ENCODE data around the gene HERPUD1. TPM values are rescaled to one million over a fixed set of nuclear protein-coding genes. Genes with fewer than 3 reads are reported as not detected.
A peak's percentile ranks its signal among the peaks of the same experiment; 100 is the strongest.
"Not testable (repeated sequence)": the region's sequence is repeated elsewhere in the genome, so short reads cannot be mapped to it uniquely, and the experiment has no call there.

The HERPUD1 gene, protein sequence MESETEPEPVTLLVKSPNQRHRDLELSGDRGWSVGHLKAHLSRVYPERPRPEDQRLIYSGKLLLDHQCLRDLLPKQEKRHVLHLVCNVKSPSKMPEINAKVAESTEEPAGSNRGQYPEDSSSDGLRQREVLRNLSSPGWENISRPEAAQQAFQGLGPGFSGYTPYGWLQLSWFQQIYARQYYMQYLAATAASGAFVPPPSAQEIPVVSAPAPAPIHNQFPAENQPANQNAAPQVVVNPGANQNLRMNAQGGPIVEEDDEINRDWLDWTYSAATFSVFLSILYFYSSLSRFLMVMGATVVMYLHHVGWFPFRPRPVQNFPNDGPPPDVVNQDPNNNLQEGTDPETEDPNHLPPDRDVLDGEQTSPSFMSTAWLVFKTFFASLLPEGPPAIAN
- total RNA-seq (2014; rRNA removed; shearing (Covaris generic)): 27.1 and 30.1 TPM in 2 replicates

GRCh38 chr16:56931892-56932720, at the start of gene HERPUD1:
Gene HERPUD1, plus strand, starts transcription at chr16:56932142. Its CDS starts 103 bp downstream, at chr16:56932245.
- peak; percentile 99 for DNase-seq
- Histone ChIP-seq H3K4me3 (ENCODE audit: insufficient read depth, low read depth, low read length) (peak within 1 kb of the TSS; percentile 92), H3K36me3 (replicated peaks; ENCODE audit: control insufficient read depth, insufficient read depth, low read length) (peaks cover 11% of the 10 kb centered on the region), H3K27me3 (ENCODE audit: control insufficient read depth, insufficient read depth, low read length) (no peaks in the 10 kb centered on the region)

DNA sequence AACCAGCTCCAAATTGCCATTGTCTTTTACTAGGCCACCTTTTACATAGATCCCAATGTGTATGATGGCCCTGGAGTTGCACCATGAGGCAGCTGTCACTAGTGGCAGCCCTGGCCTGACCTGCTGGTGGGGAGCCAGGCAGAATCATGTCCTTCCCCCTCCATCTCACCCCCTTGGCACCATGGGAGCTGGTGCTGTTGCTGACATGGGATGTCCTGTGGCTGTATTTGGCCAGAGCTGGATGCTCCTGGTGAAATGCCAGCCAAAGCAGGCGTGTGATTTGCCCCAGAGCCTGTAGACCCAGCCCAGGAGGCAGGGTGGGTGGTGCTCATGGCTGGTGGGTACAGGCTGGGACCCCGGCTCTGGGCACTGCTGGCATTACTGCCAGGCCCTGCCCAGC, 48.4 kb upstream of the HERPUD1 start:
- Histone ChIP-seq H3K27me3 (ENCODE audit: control insufficient read depth, insufficient read depth, low read length) (no peaks in the 10 kb centered on the region), H3K4me3 (ENCODE audit: insufficient read depth, low read depth, low read length) (no peak overlapping the region), H3K36me3 (replicated peaks; ENCODE audit: control insufficient read depth, insufficient read depth, low read length) (no peaks in the 10 kb centered on the region)
- no peak for DNase-seq

- Histone ChIP-seq H3K27me3 (ENCODE audit: control insufficient read depth, insufficient read depth, low read length) (no peaks in the 10 kb centered on the region), H3K4me3 (ENCODE audit: insufficient read depth, low read depth, low read length) (no peak overlapping the region), H3K36me3 (replicated peaks; ENCODE audit: control insufficient read depth, insufficient read depth, low read length) (no peaks in the 10 kb centered on the region)
- no peak for DNase-seq
Measured at GRCh38 chr16:56884026-56884582, 47.8 kb upstream of the HERPUD1 start.

- not testable (repeated sequence) for H3K36me3 ChIP-seq (replicated peaks; ENCODE audit: control insufficient read depth, insufficient read depth, low read length); DNase-seq; H3K4me3 ChIP-seq (ENCODE audit: insufficient read depth, low read depth, low read length); H3K27me3 ChIP-seq (ENCODE audit: control insufficient read depth, insufficient read depth, low read length)
Measured at GRCh38 chr16:56884929-56885328, 47.0 kb upstream of the HERPUD1 start.

DNA sequence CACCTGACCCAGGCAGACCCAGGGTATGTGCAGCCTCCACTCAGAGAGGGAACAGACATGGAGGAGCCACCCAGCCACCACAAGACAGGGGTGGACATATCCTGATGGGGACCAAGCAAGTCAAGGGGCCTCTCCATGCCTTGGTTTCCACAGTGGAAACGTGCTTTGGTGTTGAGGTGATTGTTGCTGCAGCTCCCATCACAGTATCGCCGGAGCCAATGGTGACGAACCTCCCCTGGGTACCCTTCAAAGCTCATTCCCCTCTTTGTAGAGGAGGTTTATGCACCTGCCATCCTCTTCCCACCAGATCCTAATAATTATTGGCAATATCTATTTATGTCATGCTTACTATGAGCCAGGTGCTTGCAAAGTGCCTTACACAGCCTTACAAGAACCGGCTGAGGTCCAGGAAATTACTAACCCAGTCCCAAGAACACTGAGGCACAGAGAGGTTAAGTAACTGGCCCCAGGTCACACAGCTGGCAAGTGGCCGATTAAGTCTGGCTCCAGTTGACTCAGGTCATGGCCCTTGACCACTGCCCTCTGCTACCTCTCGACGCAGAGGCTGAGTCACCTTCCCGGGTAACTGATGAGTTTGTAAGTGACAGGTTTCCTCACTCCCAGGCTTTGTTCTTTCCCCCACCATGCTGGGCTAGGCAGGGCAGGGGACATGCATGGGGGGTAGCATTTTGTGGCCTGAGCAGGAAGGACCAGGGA, 46.3 kb upstream of the HERPUD1 start:
- no peaks in the 10 kb centered on the region for H3K36me3 ChIP-seq (replicated peaks; ENCODE audit: control insufficient read depth, insufficient read depth, low read length)
- H3K27me3 ChIP-seq (ENCODE audit: control insufficient read depth, insufficient read depth, low read length): no peaks in the 10 kb centered on the region
- DNase-seq: no peak
- no peak overlapping the region for H3K4me3 ChIP-seq (ENCODE audit: insufficient read depth, low read depth, low read length)

GRCh38 chr16:56886296-56886695, 45.6 kb upstream of the HERPUD1 start:
- no peak overlapping the region for H3K4me3 ChIP-seq (ENCODE audit: insufficient read depth, low read depth, low read length)
- no peaks in the 10 kb centered on the region for H3K27me3 ChIP-seq (ENCODE audit: control insufficient read depth, insufficient read depth, low read length)
- DNase-seq: no peak
- no peaks in the 10 kb centered on the region for H3K36me3 ChIP-seq (replicated peaks; ENCODE audit: control insufficient read depth, insufficient read depth, low read length)

GRCh38 chr16:56886826-56887225, 45.1 kb upstream of the HERPUD1 start:
- Histone ChIP-seq H3K36me3 (replicated peaks; ENCODE audit: control insufficient read depth, insufficient read depth, low read length) (no peaks in the 10 kb centered on the region), H3K27me3 (ENCODE audit: control insufficient read depth, insufficient read depth, low read length) (no peaks in the 10 kb centered on the region), H3K4me3 (ENCODE audit: insufficient read depth, low read depth, low read length) (no peak overlapping the region)
- DNase-seq: no peak

- H3K27me3 ChIP-seq (ENCODE audit: control insufficient read depth, insufficient read depth, low read length): no peaks in the 10 kb centered on the region
- H3K4me3 ChIP-seq (ENCODE audit: insufficient read depth, low read depth, low read length): no peak overlapping the region
- H3K36me3 ChIP-seq (replicated peaks; ENCODE audit: control insufficient read depth, insufficient read depth, low read length): no peaks in the 10 kb centered on the region
- no peak for DNase-seq
Measured at GRCh38 chr16:56888806-56889205, 43.1 kb upstream of the HERPUD1 start.

GRCh38 chr16:56889206-56889605, 42.7 kb upstream of the HERPUD1 start:
- no peak overlapping the region for H3K4me3 ChIP-seq (ENCODE audit: insufficient read depth, low read depth, low read length)
- H3K27me3 ChIP-seq (ENCODE audit: control insufficient read depth, insufficient read depth, low read length): no peaks in the 10 kb centered on the region
- H3K36me3 ChIP-seq (replicated peaks; ENCODE audit: control insufficient read depth, insufficient read depth, low read length): no peaks in the 10 kb centered on the region
- no peak for DNase-seq

DNA sequence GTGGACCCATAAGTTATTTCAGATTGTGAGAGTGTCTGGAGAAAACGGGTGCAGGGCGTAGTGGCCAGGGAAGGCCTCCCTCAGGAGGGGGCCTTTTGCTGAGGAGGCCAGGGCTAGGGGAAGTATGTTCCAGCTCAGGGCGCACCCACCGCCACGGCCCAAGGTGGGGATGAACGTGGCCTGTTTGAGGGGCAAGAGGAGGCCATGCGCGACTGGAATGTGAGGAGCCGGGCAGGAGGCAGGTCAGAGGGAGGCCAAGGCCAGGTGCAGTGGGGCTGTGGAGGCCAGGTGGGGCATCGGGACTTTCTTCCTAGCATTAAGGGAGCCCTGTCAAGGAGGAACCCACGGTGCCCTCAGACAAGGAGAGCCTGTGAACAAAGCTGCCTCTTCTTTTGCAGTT, 40.3 kb upstream of the HERPUD1 start:
- no peak for DNase-seq
- H3K4me3 ChIP-seq (ENCODE audit: insufficient read depth, low read depth, low read length): no peak overlapping the region
- no peaks in the 10 kb centered on the region for H3K36me3 ChIP-seq (replicated peaks; ENCODE audit: control insufficient read depth, insufficient read depth, low read length)
- H3K27me3 ChIP-seq (ENCODE audit: control insufficient read depth, insufficient read depth, low read length): no peaks in the 10 kb centered on the region

DNA sequence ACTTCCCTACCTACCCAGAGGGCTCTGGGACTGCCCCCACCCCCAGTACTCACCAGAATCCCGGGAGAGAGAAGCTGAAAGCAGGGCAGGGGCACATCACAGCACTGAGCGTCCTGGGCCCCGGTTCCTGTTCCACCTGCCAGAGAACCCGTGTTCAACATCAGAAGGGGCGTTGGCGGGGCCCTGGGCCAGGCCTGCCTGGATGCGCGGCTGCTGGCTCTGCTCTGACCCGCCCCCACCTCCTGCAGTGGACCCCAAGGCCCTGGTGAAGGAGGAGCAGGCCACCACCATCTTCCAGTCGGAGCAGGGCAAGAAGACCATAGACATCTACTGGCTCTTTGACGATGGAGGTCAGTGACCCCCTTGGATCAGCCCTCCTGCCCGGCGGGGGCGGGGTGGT, 39.2 kb upstream of the HERPUD1 start:
- no peak for DNase-seq
- no peaks in the 10 kb centered on the region for H3K36me3 ChIP-seq (replicated peaks; ENCODE audit: control insufficient read depth, insufficient read depth, low read length)
- H3K4me3 ChIP-seq (ENCODE audit: insufficient read depth, low read depth, low read length): no peak overlapping the region
- H3K27me3 ChIP-seq (ENCODE audit: control insufficient read depth, insufficient read depth, low read length): no peaks in the 10 kb centered on the region

GRCh38 chr16:56894331-56894917, 37.5 kb upstream of the HERPUD1 start:
- H3K36me3 ChIP-seq (replicated peaks; ENCODE audit: control insufficient read depth, insufficient read depth, low read length): no peaks in the 10 kb centered on the region
- no peak overlapping the region for H3K4me3 ChIP-seq (ENCODE audit: insufficient read depth, low read depth, low read length)

DNA sequence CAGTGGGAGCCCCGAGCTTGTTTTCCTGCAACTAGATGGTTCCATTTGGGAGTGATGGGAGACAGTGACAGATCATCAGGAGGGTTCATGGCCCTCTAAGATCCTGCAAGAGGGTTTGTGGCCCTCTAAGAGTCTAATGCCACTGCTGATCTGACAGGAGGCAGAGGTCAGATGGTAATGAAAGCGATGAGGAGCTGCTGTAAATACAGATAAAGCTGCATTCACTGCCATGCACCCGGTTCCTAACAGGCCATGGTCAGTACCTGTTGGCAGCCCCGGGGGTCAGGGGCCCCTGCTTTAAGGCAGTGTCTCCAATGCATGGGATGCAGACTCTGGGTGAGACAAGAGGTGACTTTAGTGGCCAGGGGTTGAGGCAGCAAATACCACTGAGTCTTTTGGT, 36.1 kb upstream of the HERPUD1 start:
- DNase-seq: no peak
- Histone ChIP-seq H3K4me3 (ENCODE audit: insufficient read depth, low read depth, low read length) (no peak overlapping the region), H3K36me3 (replicated peaks; ENCODE audit: control insufficient read depth, insufficient read depth, low read length) (no peaks in the 10 kb centered on the region), H3K27me3 (ENCODE audit: control insufficient read depth, insufficient read depth, low read length) (no peaks in the 10 kb centered on the region)

More at GRCh38 chr16:56894331-56894917, 37.5 kb upstream of the HERPUD1 start:
- no peak for DNase-seq
- no peaks in the 10 kb centered on the region for H3K27me3 ChIP-seq (ENCODE audit: control insufficient read depth, insufficient read depth, low read length)

- no peak overlapping the region for H3K4me3 ChIP-seq (ENCODE audit: insufficient read depth, low read depth, low read length)
- H3K36me3 ChIP-seq (replicated peaks; ENCODE audit: control insufficient read depth, insufficient read depth, low read length): no peaks in the 10 kb centered on the region
- no peaks in the 10 kb centered on the region for H3K27me3 ChIP-seq (ENCODE audit: control insufficient read depth, insufficient read depth, low read length)
- no peak for DNase-seq
Measured at GRCh38 chr16:56896244-56896643, 35.7 kb upstream of the HERPUD1 start.

All from H7 (cell line).